Measurements from ENCODE around the gene HESX1.

DNA sequence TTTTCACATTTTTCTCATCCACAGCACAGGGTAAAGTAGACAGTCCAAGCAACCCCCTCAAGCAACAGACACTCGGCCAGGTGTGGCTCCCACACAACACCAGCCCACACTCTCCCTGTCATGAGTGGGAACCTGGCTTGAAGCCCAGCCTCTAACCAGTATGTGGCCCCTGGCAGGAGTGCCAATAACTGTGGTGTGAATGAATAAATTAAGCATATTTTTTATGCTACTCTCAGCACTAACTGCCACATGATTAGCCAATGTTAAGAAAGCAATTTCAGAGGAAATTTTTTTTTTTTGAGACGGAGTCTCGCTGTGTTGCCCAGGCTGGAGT, 44.5 kb downstream of the HESX1 start:
- no peak for TF ChIP-seq FOXM1 (CRISPR knock-in tag; IDR thresholded peaks at IDR 0.05)
- TF ChIP-seq, protein P1, sequence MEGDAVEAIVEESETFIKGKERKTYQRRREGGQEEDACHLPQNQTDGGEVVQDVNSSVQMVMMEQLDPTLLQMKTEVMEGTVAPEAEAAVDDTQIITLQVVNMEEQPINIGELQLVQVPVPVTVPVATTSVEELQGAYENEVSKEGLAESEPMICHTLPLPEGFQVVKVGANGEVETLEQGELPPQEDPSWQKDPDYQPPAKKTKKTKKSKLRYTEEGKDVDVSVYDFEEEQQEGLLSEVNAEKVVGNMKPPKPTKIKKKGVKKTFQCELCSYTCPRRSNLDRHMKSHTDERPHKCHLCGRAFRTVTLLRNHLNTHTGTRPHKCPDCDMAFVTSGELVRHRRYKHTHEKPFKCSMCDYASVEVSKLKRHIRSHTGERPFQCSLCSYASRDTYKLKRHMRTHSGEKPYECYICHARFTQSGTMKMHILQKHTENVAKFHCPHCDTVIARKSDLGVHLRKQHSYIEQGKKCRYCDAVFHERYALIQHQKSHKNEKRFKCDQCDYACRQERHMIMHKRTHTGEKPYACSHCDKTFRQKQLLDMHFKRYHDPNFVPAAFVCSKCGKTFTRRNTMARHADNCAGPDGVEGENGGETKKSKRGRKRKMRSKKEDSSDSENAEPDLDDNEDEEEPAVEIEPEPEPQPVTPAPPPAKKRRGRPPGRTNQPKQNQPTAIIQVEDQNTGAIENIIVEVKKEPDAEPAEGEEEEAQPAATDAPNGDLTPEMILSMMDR (CRISPR knock-in tag; IDR thresholded peaks at IDR 0.05): no peak
- TF ChIP-seq ZNF570 (CRISPR knock-in tag; IDR thresholded peaks at IDR 0.05; ENCODE audit: borderline replicate concordance): no peak
- TF ChIP-seq MAZ (IDR thresholded peaks at IDR 0.05; ENCODE audit: borderline replicate concordance, low read depth, low read length): no peak
- no peak for TF ChIP-seq MAZ (CRISPR knock-in tag; IDR thresholded peaks at IDR 0.05; ENCODE audit: low read depth)
- TF ChIP-seq CHCHD3 (CRISPR knock-in tag; IDR thresholded peaks at IDR 0.05): no peak
- no peak for TF ChIP-seq SIX1 (CRISPR knock-in tag; IDR thresholded peaks at IDR 0.05; ENCODE audit: borderline replicate concordance)
- TF ChIP-seq HMG20A (CRISPR knock-in tag; IDR thresholded peaks at IDR 0.05; ENCODE audit: borderline replicate concordance): no peak
- TF ChIP-seq, protein P2, sequence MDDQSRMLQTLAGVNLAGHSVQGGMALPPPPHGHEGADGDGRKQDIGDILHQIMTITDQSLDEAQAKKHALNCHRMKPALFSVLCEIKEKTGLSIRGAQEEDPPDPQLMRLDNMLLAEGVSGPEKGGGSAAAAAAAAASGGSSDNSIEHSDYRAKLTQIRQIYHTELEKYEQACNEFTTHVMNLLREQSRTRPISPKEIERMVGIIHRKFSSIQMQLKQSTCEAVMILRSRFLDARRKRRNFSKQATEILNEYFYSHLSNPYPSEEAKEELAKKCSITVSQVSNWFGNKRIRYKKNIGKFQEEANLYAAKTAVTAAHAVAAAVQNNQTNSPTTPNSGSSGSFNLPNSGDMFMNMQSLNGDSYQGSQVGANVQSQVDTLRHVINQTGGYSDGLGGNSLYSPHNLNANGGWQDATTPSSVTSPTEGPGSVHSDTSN (CRISPR knock-in tag; IDR thresholded peaks at IDR 0.05; ENCODE audit: borderline replicate concordance): no peak
